Renal pelvis (tissue), 4 donors: Measurements from ENCODE around the gene SUCO. TPM values are rescaled to one million over a fixed set of nuclear protein-coding genes. Genes with fewer than 3 reads are reported as not detected.
"Not testable (repeated sequence)": the region's sequence is repeated elsewhere in the genome, so short reads cannot be mapped to it uniquely, and the experiment has no call there.

ENCODE experiments used
- DNase-seq: peaks from one replicate; pipeline ENCODE4 v3.0.0-alpha.2; 2013
- polyA plus RNA-seq, 3 donors: library from polyadenylated mRNA; unstranded; fragments of 120-200 nt; gene quantifications; one replicate each; pipeline ENCODE4 v1.2.1, GENCODE V29; 2013; ENCODE audit not compliant: insufficient read length in 3 of 3

SUCO gene
- polyA plus RNA-seq, 3 donors = 51.4 to 65.4 (median 59.9) TPM

GRCh38 chr1:172603816-172604215, 70.9 kb downstream of the SUCO start:
- no peak for DNase-seq

- DNase-seq = no peak
These were observed 72.7 kb downstream of the SUCO start for GRCh38 chr1:172605641-172606040.

GRCh38 chr1:172607145-172607544, 74.2 kb downstream of the SUCO start:
- no peak for DNase-seq

- DNase-seq = no peak
These were observed 75.2 kb downstream of the SUCO start for GRCh38 chr1:172608098-172608601.

GRCh38 chr1:172609528-172609927, 76.6 kb downstream of the SUCO start:
- no peak for DNase-seq

GRCh38 chr1:172612478-172612877, 79.5 kb downstream of the SUCO start:
- DNase-seq = no peak

- DNase-seq = no peak
These were observed 80.3 kb downstream of the SUCO start for GRCh38 chr1:172613294-172613693.

- DNase-seq = no peak
These were observed 83.2 kb downstream of the SUCO start for GRCh38 chr1:172616195-172616594.

GRCh38 chr1:172616636-172617035, 83.7 kb downstream of the SUCO start:
- no peak for DNase-seq

GRCh38 chr1:172620603-172621002, 87.7 kb downstream of the SUCO start:
- DNase-seq = not testable (repeated sequence)

- no peak for DNase-seq
These were observed 89.6 kb downstream of the SUCO start for GRCh38 chr1:172622541-172622940.

- DNase-seq = no peak
These were observed 90.8 kb downstream of the SUCO start for GRCh38 chr1:172623748-172624147.

- no peak for DNase-seq
These were observed 93.9 kb downstream of the SUCO start for GRCh38 chr1:172626845-172627244.

- no peak for DNase-seq
These were observed 94.8 kb downstream of the SUCO start for GRCh38 chr1:172627702-172628101.

GRCh38 chr1:172628401-172628800, 95.5 kb downstream of the SUCO start:
- DNase-seq = no peak

GRCh38 chr1:172629170-172629569, 96.2 kb downstream of the SUCO start:
- DNase-seq = no peak

GRCh38 chr1:172629638-172630037, 96.7 kb downstream of the SUCO start:
- no peak for DNase-seq

- DNase-seq = no peak
These were observed 97.3 kb downstream of the SUCO start for GRCh38 chr1:172630056-172630818.

- no peak for DNase-seq
These were observed 97.9 kb downstream of the SUCO start for GRCh38 chr1:172630868-172631267.

GRCh38 chr1:172637522-172637921, 104.6 kb downstream of the SUCO start:
- no peak for DNase-seq

- no peak for DNase-seq
These were observed 105.3 kb downstream of the SUCO start for GRCh38 chr1:172638249-172638648.

- no peak for DNase-seq
These were observed 106.2 kb downstream of the SUCO start for GRCh38 chr1:172638885-172639831.

GRCh38 chr1:172640111-172640510, 107.2 kb downstream of the SUCO start:
- DNase-seq = no peak
